Neuronal stem cell (in vitro differentiated cells): ENCODE results near the gene DCUN1D1.

Source experiments
- DNase-seq: peaks from one replicate; pipeline ENCODE4 v3.0.0-alpha.2; 2013; ENCODE audit warnings: low spot score
- H2AFZ ChIP-seq: one replicate; pipeline ENCODE4 v1.6.1; 2013; ENCODE audit warnings: mild to moderate bottlenecking, low read length, inconsistent platforms
- H2AK5ac ChIP-seq: 2 replicates; pipeline ENCODE4 v1.6.1; 2013; ENCODE audit warnings: low read depth, mild to moderate bottlenecking, inconsistent platforms, low read length, moderate library complexity, mixed read lengths
- H2BK120ac ChIP-seq: 2 replicates; pipeline ENCODE4 v1.6.1; 2013; ENCODE audit warnings: low read depth, mild to moderate bottlenecking, inconsistent platforms, low read length, moderate library complexity, mixed read lengths
- H2BK12ac ChIP-seq: one replicate; pipeline ENCODE4 v1.6.1; 2013; ENCODE audit warnings: low read length, inconsistent platforms
- H2BK15ac ChIP-seq: 2 replicates; pipeline ENCODE4 v1.6.1; 2013; ENCODE audit warnings: mild to moderate bottlenecking, low read length, inconsistent platforms, mixed read lengths
- H2BK5ac ChIP-seq: one replicate; pipeline ENCODE4 v1.6.1; 2013; ENCODE audit warnings: inconsistent platforms, mild to moderate bottlenecking, low read length, moderate library complexity
- H3K14ac ChIP-seq: one replicate; pipeline ENCODE4 v1.6.1; 2013; ENCODE audit warnings: low read length, inconsistent platforms
- H3K18ac ChIP-seq: 2 replicates; pipeline ENCODE4 v1.6.1; 2013; ENCODE audit warnings: low read length, inconsistent platforms
- H3K23ac ChIP-seq: 2 replicates; pipeline ENCODE4 v1.6.1; 2013; ENCODE audit warnings: low read depth, mild to moderate bottlenecking, mixed read lengths, low read length, inconsistent platforms; ENCODE audit not compliant: poor library complexity
- H3K27ac ChIP-seq: replicated peaks from 3 replicates; pipeline ENCODE4 v1.5.1; 2013; ENCODE audit warnings: low read length, inconsistent platforms
- H3K27me3 ChIP-seq, 3 experiments: 2 replicates each; pipeline ENCODE4 v1.6.1; 2013; ENCODE audit warnings: low read length in 3 of 3, mild to moderate bottlenecking in 2 of 3, inconsistent platforms in 1 of 3, low read depth in 1 of 3, mixed read lengths in 1 of 3, moderate library complexity in 1 of 3; ENCODE audit not compliant: control insufficient read depth in 3 of 3, insufficient read depth in 3 of 3
- H3K36me3 ChIP-seq, 2 donors: replicated peaks in 1 of 2; 2 replicates each; pipeline ENCODE4 v1.6.1; 2013; ENCODE audit warnings: low read length in 2 of 2; ENCODE audit not compliant: control insufficient read depth in 2 of 2, insufficient read depth in 2 of 2
- H3K4ac ChIP-seq: 2 replicates; pipeline ENCODE4 v1.6.1; 2013; ENCODE audit warnings: inconsistent platforms, mild to moderate bottlenecking, low read length, moderate library complexity
- H3K4me1 ChIP-seq, 2 donors: 1 replicate in 1 of 2; 2 replicates in 1 of 2; pipeline ENCODE4 v1.6.1; 2013; ENCODE audit warnings: low read length in 2 of 2, low read depth in 1 of 2; ENCODE audit not compliant: control insufficient read depth in 2 of 2, insufficient read depth in 1 of 2
- H3K4me2 ChIP-seq: one replicate; pipeline ENCODE4 v1.6.1; 2013; ENCODE audit warnings: mild to moderate bottlenecking, low read length, inconsistent platforms; ENCODE audit not compliant: insufficient read depth, poor library complexity, severe bottlenecking
- H3K4me3 ChIP-seq, 2 donors: 2 replicates each; pipeline ENCODE4 v1.5.1; 2013; ENCODE audit warnings: low read length in 2 of 2, mild to moderate bottlenecking in 2 of 2, inconsistent platforms in 1 of 2, moderate library complexity in 1 of 2
- H3K79me1 ChIP-seq: one replicate; pipeline ENCODE4 v1.6.1; 2013; ENCODE audit warnings: low read depth, mild to moderate bottlenecking, inconsistent platforms, low read length, moderate library complexity
- H3K9ac ChIP-seq: one replicate; pipeline ENCODE4 v1.6.1; 2013; ENCODE audit warnings: mild to moderate bottlenecking, low read depth, low read length, inconsistent platforms; ENCODE audit not compliant: poor library complexity
- H3K9me3 ChIP-seq, 2 donors: replicated peaks in 1 of 2; 2 replicates each; pipeline versions ENCODE3 to v1.6.1; 2013; ENCODE audit warnings: low read length in 2 of 2, mild to moderate bottlenecking in 2 of 2, inconsistent platforms in 1 of 2, low read depth in 1 of 2, mixed read lengths in 1 of 2, moderate library complexity in 1 of 2; ENCODE audit not compliant: control insufficient read depth in 2 of 2, insufficient read depth in 1 of 2
- H4K8ac ChIP-seq: one replicate; pipeline ENCODE4 v1.6.1; 2013; ENCODE audit warnings: low read depth, mild to moderate bottlenecking, inconsistent platforms, low read length, moderate library complexity
- H4K91ac ChIP-seq: one replicate; pipeline ENCODE4 v1.6.1; 2013; ENCODE audit warnings: low read length, low read depth, mild to moderate bottlenecking, inconsistent platforms; ENCODE audit not compliant: poor library complexity
- WGBS, 2 donors: extraction: QIAGEN DNeasy Blood & Tissue Kit; methylation state at CpG; one replicate each; pipeline ENCODE4 v1.1.7; 2013; ENCODE audit warnings: missing lambda C conversion rate in 2 of 2, mixed read lengths in 1 of 2; ENCODE audit not compliant: insufficient read length in 2 of 2, insufficient replicate concordance in 1 of 2; ENCODE audit errors: extremely low coverage in 2 of 2; 5-methylcytosine and 5-hydroxymethylcytosine counted together

Gene DCUN1D1

DNA sequence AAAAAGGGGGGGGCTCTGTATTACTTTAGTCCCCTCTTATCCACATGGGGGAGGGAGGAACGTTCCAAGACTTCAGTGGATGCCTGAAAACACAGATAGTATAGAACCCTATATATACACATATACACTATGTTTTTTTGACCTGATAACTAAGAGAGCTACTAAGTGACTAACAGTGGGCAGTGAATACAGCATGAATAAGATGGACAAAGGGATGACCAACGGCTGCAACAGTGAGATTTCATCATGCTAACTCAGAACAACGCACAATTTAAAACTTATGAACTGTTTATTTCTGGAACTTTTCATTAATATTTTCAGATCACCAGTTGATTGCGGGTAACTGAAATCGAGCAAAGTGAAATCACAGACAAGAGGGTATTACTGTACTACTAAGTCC is 7.3 kb downstream of the DCUN1D1 start:
- Histone ChIP-seq H2BK5ac (no peak overlapping the region), H3K9ac (no peak overlapping the region), H3K4me3 (no peak overlapping the region), H3K4me2 (no peak overlapping the region), H2BK120ac (no peak overlapping the region), H3K27me3 (no peaks in the 10 kb centered on the region), H3K18ac (no peak overlapping the region), H3K4ac (no peak overlapping the region), H3K4me1 (no peaks in the 10 kb centered on the region), H3K23ac (no peak overlapping the region), H3K14ac (no peak overlapping the region), H3K27ac (no peak overlapping the region), H2BK15ac (no peak overlapping the region), H3K9me3 (no peaks in the 10 kb centered on the region), H4K91ac (no peak overlapping the region), H4K8ac (no peak overlapping the region), H2AFZ (no peak overlapping the region), H3K79me1 (no peaks in the 10 kb centered on the region), H2AK5ac (no peak overlapping the region), H3K36me3 (peaks cover 0 to 3% of the 10 kb centered on the region in 2 donors), H2BK12ac (no peak overlapping the region)
- DNase-seq = no peak
- no CpG with 5 or more reads among the region's 5 CpGs for WGBS, 2 donors

DNA sequence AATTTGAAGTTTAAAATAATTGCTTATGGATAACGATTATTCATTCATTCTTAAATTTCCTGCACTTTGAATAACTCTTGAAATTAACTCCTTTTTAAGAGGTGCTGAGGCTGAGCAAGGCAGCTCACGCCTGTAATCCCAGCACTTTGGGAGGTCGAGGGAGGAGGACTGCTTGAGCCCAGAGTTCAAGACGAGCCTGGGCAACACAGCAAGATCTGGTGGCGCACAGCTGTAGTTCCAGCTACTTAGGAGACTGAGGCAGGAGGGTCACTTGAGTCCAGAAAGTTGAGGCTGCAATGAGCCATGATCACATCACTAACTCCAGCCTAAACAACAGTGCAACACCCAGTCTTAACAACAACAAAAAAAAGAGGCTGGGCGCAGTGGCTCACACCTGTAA is 8.0 kb downstream of the DCUN1D1 start:
- H2BK15ac ChIP-seq = no peak overlapping the region
- no peak overlapping the region for H3K4me3 ChIP-seq
- no peak overlapping the region for H4K8ac ChIP-seq
- H2BK5ac ChIP-seq = no peak overlapping the region
- no peak overlapping the region for H3K18ac ChIP-seq
- H3K4me1 ChIP-seq = no peaks in the 10 kb centered on the region
- peaks cover 0 to 3% of the 10 kb centered on the region in 2 donors for H3K36me3 ChIP-seq
- no peaks in the 10 kb centered on the region for H3K9me3 ChIP-seq
- H2AK5ac ChIP-seq = no peak overlapping the region
- no CpG with 5 or more reads among the region's 6 CpGs for WGBS, 2 donors
- H2BK12ac ChIP-seq = no peak overlapping the region
- H3K4ac ChIP-seq = no peak overlapping the region
- no peak overlapping the region for H3K9ac ChIP-seq
- H3K27me3 ChIP-seq = no peaks in the 10 kb centered on the region
- no peak overlapping the region for H3K23ac ChIP-seq
- H3K79me1 ChIP-seq = no peaks in the 10 kb centered on the region
- no peak for DNase-seq
- no peak overlapping the region for H4K91ac ChIP-seq
- no peak overlapping the region for H3K14ac ChIP-seq
- no peak overlapping the region for H2AFZ ChIP-seq
- H3K27ac ChIP-seq = no peak overlapping the region
- H2BK120ac ChIP-seq = no peak overlapping the region
- no peak overlapping the region for H3K4me2 ChIP-seq

DNA sequence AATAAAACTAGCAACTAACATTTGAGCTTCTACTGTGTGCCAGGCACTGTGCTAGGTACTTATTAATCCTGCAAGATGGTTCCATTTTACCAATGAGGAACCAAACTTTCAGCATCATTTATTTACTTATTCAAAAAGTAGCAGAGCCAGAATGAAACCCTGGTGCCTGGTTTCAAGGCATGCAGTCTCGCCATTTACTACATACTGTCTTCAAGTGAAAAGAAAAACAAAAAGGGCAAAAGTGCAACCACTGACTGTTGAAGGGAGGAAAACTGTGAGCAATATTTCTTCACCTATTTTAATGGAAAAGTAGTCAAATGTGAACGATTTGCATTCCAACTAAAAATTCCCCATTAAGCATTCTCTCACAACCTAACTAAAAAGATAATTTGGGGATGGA is 8.7 kb downstream of the DCUN1D1 start:
- Histone ChIP-seq H3K27me3 (no peaks in the 10 kb centered on the region), H3K27ac (no peak overlapping the region), H3K9ac (no peak overlapping the region), H3K36me3 (peaks cover 0 to 3% of the 10 kb centered on the region in 2 donors), H3K14ac (no peak overlapping the region), H3K4ac (no peak overlapping the region), H2AK5ac (no peak overlapping the region), H3K4me3 (no peak overlapping the region), H4K91ac (no peak overlapping the region), H2AFZ (no peak overlapping the region), H3K18ac (no peak overlapping the region), H3K23ac (no peak overlapping the region), H2BK5ac (no peak overlapping the region), H2BK120ac (no peak overlapping the region), H2BK15ac (no peak overlapping the region), H3K4me1 (no peaks in the 10 kb centered on the region), H3K79me1 (no peaks in the 10 kb centered on the region), H3K9me3 (no peaks in the 10 kb centered on the region), H2BK12ac (no peak overlapping the region), H4K8ac (no peak overlapping the region), H3K4me2 (no peak overlapping the region)
- no peak for DNase-seq
- no CpG with 5 or more reads among the region's 2 CpGs for WGBS, 2 donors

DNA sequence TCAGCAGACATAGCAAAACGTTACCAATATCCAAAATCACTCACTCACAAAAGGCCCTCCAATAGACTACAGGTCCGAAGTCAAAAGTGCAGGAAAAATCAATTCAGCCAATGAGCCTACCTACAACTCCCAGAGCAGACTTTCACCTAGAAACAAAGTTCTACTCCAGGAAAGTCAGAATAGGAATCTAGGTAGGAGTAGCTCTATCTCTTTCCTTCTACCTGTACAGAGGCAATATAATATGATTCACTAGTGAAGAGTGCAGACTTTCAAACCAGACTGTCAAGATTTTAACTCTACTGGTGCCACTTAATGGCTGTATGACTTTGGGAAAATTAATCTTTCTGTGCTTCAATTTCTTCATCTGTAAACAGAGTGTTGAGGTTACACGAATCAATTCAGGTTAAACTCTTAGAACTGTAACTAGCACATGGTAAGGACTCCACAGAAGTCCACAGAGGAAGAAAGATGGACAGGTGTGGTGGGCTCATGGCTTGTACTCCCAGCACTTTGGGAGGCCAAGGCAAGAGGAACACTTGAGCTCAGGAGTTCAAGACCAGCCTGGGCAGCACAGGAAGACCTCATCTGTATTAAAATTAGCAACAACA is 9.4 kb downstream of the DCUN1D1 start:
- DNase-seq = no peak
- no peak overlapping the region for H3K14ac ChIP-seq
- no peak overlapping the region for H3K9ac ChIP-seq
- no peak overlapping the region for H3K4me3 ChIP-seq
- no peaks in the 10 kb centered on the region for H3K27me3 ChIP-seq
- no CpG with 5 or more reads among the region's 3 CpGs for WGBS, 2 donors
- no peak overlapping the region for H2AFZ ChIP-seq
- no peak overlapping the region for H2BK12ac ChIP-seq
- no peak overlapping the region for H4K91ac ChIP-seq
- no peaks in the 10 kb centered on the region for H3K9me3 ChIP-seq
- H3K4me2 ChIP-seq = no peak overlapping the region
- peaks cover 0 to 3% of the 10 kb centered on the region in 2 donors for H3K36me3 ChIP-seq
- no peak overlapping the region for H3K23ac ChIP-seq
- H2BK15ac ChIP-seq = no peak overlapping the region
- no peak overlapping the region for H2AK5ac ChIP-seq
- H3K4ac ChIP-seq = no peak overlapping the region
- H3K4me1 ChIP-seq = no peaks in the 10 kb centered on the region
- H2BK5ac ChIP-seq = no peak overlapping the region
- H3K27ac ChIP-seq = no peak overlapping the region
- no peak overlapping the region for H2BK120ac ChIP-seq
- no peak overlapping the region for H3K18ac ChIP-seq
- no peaks in the 10 kb centered on the region for H3K79me1 ChIP-seq
- H4K8ac ChIP-seq = no peak overlapping the region
